COR-L47 (cell line): Measurements from ENCODE around the gene MYL7.
"Not testable (repeated sequence)": the region's sequence is repeated elsewhere in the genome, so short reads cannot be mapped to it uniquely, and the experiment has no call there.

Experiments
- DNase-seq: peaks from one replicate; lab custom pipeline; 2025; lab: John Stamatoyannopoulos, UW

The MYL7 gene

GRCh38 chr7:44131173-44132029, 9.7 kb downstream of the MYL7 start:
- no peak for DNase-seq

GRCh38 chr7:44128721-44129582, 12.2 kb downstream of the MYL7 start:
- DNase-seq = no peak

- no peak for DNase-seq
Observed at GRCh38 chr7:44127161-44127560, 14.0 kb downstream of the MYL7 start.

GRCh38 chr7:44126574-44126973, 14.6 kb downstream of the MYL7 start:
- not testable (repeated sequence) for DNase-seq

GRCh38 chr7:44124822-44125202, 16.3 kb downstream of the MYL7 start:
- no peak for DNase-seq

GRCh38 chr7:44123190-44124003, 17.7 kb downstream of the MYL7 start, which contains the start of gene POLD2:
POLD2 (minus strand) TSS chr7:44123548; CDS start chr7:44122053, 1,495 bp downstream.
- DNase-seq = peak; percentile 97

- no peak for DNase-seq
Observed at GRCh38 chr7:44122529-44122928, 18.6 kb downstream of the MYL7 start.

- no peak for DNase-seq
Observed at GRCh38 chr7:44121761-44122420, 19.2 kb downstream of the MYL7 start.

GRCh38 chr7:44120395-44120794, 20.7 kb downstream of the MYL7 start:
- no peak for DNase-seq

- no peak for DNase-seq
Observed at GRCh38 chr7:44119829-44120380, 21.2 kb downstream of the MYL7 start.

- DNase-seq = no peak
Observed at GRCh38 chr7:44117801-44118429, 23.2 kb downstream of the MYL7 start.

GRCh38 chr7:44116789-44117666, 24.1 kb downstream of the MYL7 start:
- DNase-seq = no peak

- no peak for DNase-seq
Observed at GRCh38 chr7:44116087-44116788, 24.9 kb downstream of the MYL7 start.

- no peak for DNase-seq
Observed at GRCh38 chr7:44114586-44115310, 26.4 kb downstream of the MYL7 start.

- DNase-seq = no peak
Observed at GRCh38 chr7:44113764-44114354, 27.3 kb downstream of the MYL7 start.

GRCh38 chr7:44112997-44113763, 28.0 kb downstream of the MYL7 start:
- DNase-seq = no peak
